IMR-90 (cell line): Measurements from ENCODE around the gene SIK3. TPM values are rescaled to one million over a fixed set of nuclear protein-coding genes. Genes with fewer than 3 reads are reported as not detected.

Experiments
- ATAC-seq: fragments of 200-7000 bp; cut with Tn5 transposase; 2 replicates; pipeline ENCODE4 v1.9.1; 2020; ENCODE audit warnings: low read depth, mild to moderate bottlenecking, moderate library complexity
- BruUV-seq: library from RNA; stranded (reverse); fragments of 400-500 nt; replicated peaks from 2 replicates; lab custom pipeline; 2021; lab: Mats Ljungman, UMichigan
- CTCF ChIA-PET: fragments of 300-600 bp; formaldehyde crosslinking; extraction: SDS; loops from one replicate; lab custom pipeline; 2021; ENCODE audit warnings: antibody characterized with exemption; lab: Yijun Ruan, JAX
- POLR2A ChIA-PET: fragments of 300-600 bp; sonication (Branson Sonifier 250); formaldehyde crosslinking; loops from one replicate; lab custom pipeline; 2022; ENCODE audit warnings: antibody characterized with exemption; ENCODE audit not compliant: unreplicated experiment; lab: Charles Lee
- DNase-seq: peaks from one replicate; pipeline ENCODE4 v3.0.0; 2013
- H2AFZ ChIP-seq: replicated peaks from 2 replicates; pipeline ENCODE3; 2013; ENCODE audit warnings: low read length, mild to moderate bottlenecking; ENCODE audit not compliant: poor library complexity
- H2AK5ac ChIP-seq: 2 replicates; pipeline ENCODE4 v1.6.1; 2013; ENCODE audit warnings: low read depth, low read length, inconsistent platforms
- H2AK9ac ChIP-seq: replicated peaks from 2 replicates; pipeline ENCODE3; 2013; ENCODE audit warnings: mild to moderate bottlenecking, low read depth, low read length, moderate library complexity; ENCODE audit not compliant: poor library complexity
- H2BK120ac ChIP-seq: 2 replicates; pipeline ENCODE4 v1.6.1; 2013; ENCODE audit warnings: low read depth, low read length, inconsistent platforms
- H2BK15ac ChIP-seq: 3 replicates; pipeline ENCODE4 v1.6.1; 2013; ENCODE audit warnings: low read depth, low read length, inconsistent platforms
- H2BK20ac ChIP-seq: 2 replicates; pipeline ENCODE4 v1.6.1; 2013; ENCODE audit warnings: low read depth, mild to moderate bottlenecking, inconsistent platforms, low read length, moderate library complexity
- H2BK5ac ChIP-seq: 2 replicates; pipeline ENCODE4 v1.6.1; 2013; ENCODE audit warnings: mild to moderate bottlenecking, low read depth, low read length, inconsistent platforms; ENCODE audit not compliant: poor library complexity, severe bottlenecking
- H3K14ac ChIP-seq: replicated peaks from 2 replicates; pipeline ENCODE4 v1.6.1; 2013; ENCODE audit warnings: low read depth, low read length, inconsistent platforms
- H3K18ac ChIP-seq: 2 replicates; pipeline ENCODE4 v1.6.1; 2013; ENCODE audit warnings: low read depth, low read length, control low read depth
- H3K23ac ChIP-seq: 2 replicates; pipeline ENCODE4 v1.6.1; 2013; ENCODE audit warnings: low read depth, low read length, inconsistent platforms
- H3K27ac ChIP-seq: 2 replicates; pipeline ENCODE4 v1.5.1; 2013; ENCODE audit warnings: mild to moderate bottlenecking, control low read depth, low read length; ENCODE audit not compliant: insufficient read depth
- H3K27me3 ChIP-seq: 2 replicates; pipeline ENCODE4 v1.6.1; 2013; ENCODE audit warnings: low read length; ENCODE audit not compliant: control insufficient read depth, insufficient read depth
- H3K36me3 ChIP-seq: 2 replicates; pipeline ENCODE4 v1.6.1; 2013; ENCODE audit warnings: low read length, mixed read lengths; ENCODE audit not compliant: control insufficient read depth, insufficient read depth
- H3K4ac ChIP-seq: 2 replicates; pipeline ENCODE4 v1.6.1; 2013; ENCODE audit warnings: low read depth, low read length, inconsistent platforms
- H3K4me1 ChIP-seq: 2 replicates; pipeline ENCODE4 v1.6.1; 2013; ENCODE audit warnings: low read length, mixed read lengths; ENCODE audit not compliant: control insufficient read depth, insufficient read depth
- H3K4me2 ChIP-seq: 2 replicates; pipeline ENCODE4 v1.6.1; 2013; ENCODE audit warnings: low read depth, mild to moderate bottlenecking, control low read depth, low read length, moderate library complexity
- H3K4me3 ChIP-seq: 2 replicates; pipeline ENCODE4 v1.5.1; 2013; ENCODE audit warnings: low read depth, mild to moderate bottlenecking, control low read depth, low read length, moderate library complexity; ENCODE audit not compliant: insufficient read depth
- H3K56ac ChIP-seq: 2 replicates; pipeline ENCODE4 v1.6.1; 2013; ENCODE audit warnings: low read length, inconsistent platforms; ENCODE audit not compliant: insufficient read depth; ENCODE audit errors: extremely low read depth
- H3K79me1 ChIP-seq, 2 experiments: 2 replicates each; pipeline ENCODE4 v1.6.1; 2013; ENCODE audit warnings: low read length in 2 of 2, inconsistent platforms in 1 of 2, low read depth in 1 of 2
- H3K9ac ChIP-seq: 2 replicates; pipeline ENCODE4 v1.6.1; 2013; ENCODE audit warnings: low read depth, low read length, control low read depth
- H3K9me1 ChIP-seq: 2 replicates; pipeline ENCODE4 v1.6.1; 2013; ENCODE audit warnings: low read length, inconsistent platforms; ENCODE audit not compliant: insufficient read depth
- H3K9me3 ChIP-seq: 2 replicates; pipeline ENCODE4 v1.6.1; 2013; ENCODE audit warnings: low read length; ENCODE audit not compliant: control insufficient read depth, insufficient read depth
- H4K20me1 ChIP-seq: 2 replicates; pipeline ENCODE4 v1.6.1; 2013; ENCODE audit warnings: low read length, inconsistent platforms; ENCODE audit not compliant: insufficient read depth
- H4K5ac ChIP-seq: 2 replicates; pipeline ENCODE4 v1.6.1; 2013; ENCODE audit warnings: mild to moderate bottlenecking, low read depth, low read length, control low read depth
- H4K8ac ChIP-seq, 2 experiments: 2 replicates each; pipeline ENCODE4 v1.6.1; 2013; ENCODE audit warnings: low read depth in 2 of 2, low read length in 2 of 2, control low read depth in 1 of 2, inconsistent platforms in 1 of 2
- H4K91ac ChIP-seq: 2 replicates; pipeline ENCODE4 v1.6.1; 2013; ENCODE audit warnings: low read depth, low read length, inconsistent platforms; ENCODE audit not compliant: insufficient read depth
- BHLHE40 ChIP-seq: fragments of 150-350 bp; IDR thresholded peaks from 2 replicates; pipeline ENCODE4 v1.6.1; 2016; ENCODE audit warnings: mild to moderate bottlenecking, low read depth, low read length
- CEBPB ChIP-seq: IDR thresholded peaks from 2 replicates; pipeline ENCODE4 v1.6.1; 2012; ENCODE audit warnings: low read depth, low read length, improper control_type of control experiment
- MAZ ChIP-seq: IDR thresholded peaks from 2 replicates; pipeline ENCODE4 v1.6.1; 2012; ENCODE audit warnings: low read depth, mild to moderate bottlenecking, low read length, improper control_type of control experiment, moderate library complexity, borderline replicate concordance
- WGBS, 2 experiments: methylation state at CpG; one replicate each; pipeline versions ENCODE4 v1.1.5 to v1.1.7; 2013; ENCODE audit warnings: missing lambda C conversion rate in 2 of 2; ENCODE audit not compliant: insufficient read length in 1 of 2; ENCODE audit errors: extremely low coverage in 2 of 2; 5-methylcytosine and 5-hydroxymethylcytosine counted together
- dilution Hi-C: fragments of 300-500 bp; cut with HindIII; formaldehyde crosslinking; loops from one replicate; pipeline ENCODE4 v1.14.3; 2018; ENCODE audit warnings: low sequenced_read_pairs; ENCODE audit not compliant: unreplicated experiment
- in situ Hi-C: fragments of 300-500 bp; cut with MboI; formaldehyde crosslinking; loops from 3 replicates; pipeline ENCODE4 v1.14.3; 2019; ENCODE audit warnings: low sequenced_read_pairs, inconsistent platforms, mixed read lengths
- intact Hi-C: fragments of 100-400 bp; cut with micrococcal nuclease; formaldehyde crosslinking; loops from 2 replicates; pipeline ENCODE4 v1.10.0; 2022
- polyA plus RNA-seq, 3 experiments: library from polyadenylated mRNA; depleted of rRNA; stranded (reverse); fragments of >200 nt; gene quantifications; 2 replicates each; pipeline ENCODE4 v1.2.3, GENCODE V29; 2012; ENCODE audit warnings: low replicate concordance in 1 of 3
- total RNA-seq: library from RNA; depleted of rRNA; stranded (reverse); fragments of >200 nt; gene quantifications from 2 replicates; pipeline ENCODE4 v1.2.3, GENCODE V29; 2012
- TF ChIP-seq, protein P1 (sequence below): fragments of 150-350 bp; IDR thresholded peaks from 2 replicates; pipeline ENCODE4 v1.6.1; 2017; ENCODE audit warnings: mild to moderate bottlenecking, antibody characterized with exemption, low read length, low read depth

Gene SIK3
- total and polyA plus RNA-seq, 2 of the 4 experiments (the other 2 are of a cell fraction): 8.2 to 9.1 TPM

DNA sequence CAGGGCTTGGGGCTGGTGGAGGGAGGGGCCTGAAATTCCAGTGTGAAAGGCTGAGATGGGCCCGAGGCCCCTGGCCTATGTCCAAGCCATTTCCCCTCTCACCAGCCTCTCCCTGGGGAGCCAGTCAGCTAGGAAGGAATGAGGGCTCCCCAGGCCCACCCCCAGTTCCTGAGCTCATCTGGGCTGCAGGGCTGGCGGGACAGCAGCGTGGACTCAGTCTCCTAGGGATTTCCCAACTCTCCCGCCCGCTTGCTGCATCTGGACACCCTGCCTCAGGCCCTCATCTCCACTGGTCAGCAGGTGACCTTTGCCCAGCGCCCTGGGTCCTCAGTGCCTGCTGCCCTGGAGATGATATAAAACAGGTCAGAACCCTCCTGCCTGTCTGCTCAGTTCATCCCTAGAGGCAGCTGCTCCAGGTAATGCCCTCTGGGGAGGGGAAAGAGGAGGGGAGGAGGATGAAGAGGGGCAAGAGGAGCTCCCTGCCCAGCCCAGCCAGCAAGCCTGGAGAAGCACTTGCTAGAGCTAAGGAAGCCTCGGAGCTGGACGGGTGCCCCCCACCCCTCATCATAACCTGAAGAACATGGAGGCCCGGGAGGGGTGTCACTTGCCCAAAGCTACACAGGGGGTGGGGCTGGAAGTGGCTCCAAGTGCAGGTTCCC is 268.6 kb downstream of the SIK3 start, which contains the start of gene APOC3:
Gene APOC3, plus strand, starts transcription at position 383 of the 659 bp plus-strand sequence. CDS start 676 bp downstream, outside the sequence.
- Histone ChIP-seq H3K4ac (no peak within 1 kb of the TSS), H2AK9ac (no peak within 1 kb of the TSS), H3K9me1 (no peaks in the 10 kb centered on the region), H3K4me3 (no peak within 1 kb of the TSS), H4K91ac (no peak within 1 kb of the TSS), H2AK5ac (no peak within 1 kb of the TSS), H2BK15ac (no peak within 1 kb of the TSS), H3K23ac (no peak within 1 kb of the TSS), H2BK120ac (no peak within 1 kb of the TSS), H4K8ac (no peak within 1 kb of the TSS), H3K4me2 (no peak within 1 kb of the TSS), H2BK5ac (no peak within 1 kb of the TSS), H3K18ac (no peak within 1 kb of the TSS), H3K27ac (no peak within 1 kb of the TSS), H4K5ac (no peak within 1 kb of the TSS), H3K36me3 (no peaks in the 10 kb centered on the region), H2AFZ (peak within 1 kb of the TSS; percentile 39), H3K9ac (no peak within 1 kb of the TSS), H3K9me3 (no peaks in the 10 kb centered on the region), H3K4me1 (peaks cover 4% of the 10 kb centered on the region; the same call in 1 of the 2 replicates), H3K79me1 (no peaks in the 10 kb centered on the region), H3K14ac (no peak within 1 kb of the TSS), H3K27me3 (peaks cover 8% of the 10 kb centered on the region; the same call in 1 of the 2 replicates), H2BK20ac (no peak within 1 kb of the TSS), H4K20me1 (no peaks in the 10 kb centered on the region), H3K56ac (no peak within 1 kb of the TSS)
- WGBS, 2 experiments: 87% methylated on average over 4 of the region's 9 CpGs; no CpG with 5 or more reads in 1 of the 2 experiments
- CTCF ChIA-PET: no interaction called here
- DNase-seq (peak; percentile 37), ATAC-seq (peak; percentile 53)
- in situ Hi-C loops (no loop called here), intact Hi-C loops (no loop called here), dilution Hi-C loops (no loop called here)
- POLR2A ChIA-PET: no interaction called here
- TF ChIP-seq BHLHE40 (no peak), MAZ (no peak), CEBPB (peak; percentile 50; the same call in 1 of the 2 replicates)
- TF ChIP-seq, protein P1, sequence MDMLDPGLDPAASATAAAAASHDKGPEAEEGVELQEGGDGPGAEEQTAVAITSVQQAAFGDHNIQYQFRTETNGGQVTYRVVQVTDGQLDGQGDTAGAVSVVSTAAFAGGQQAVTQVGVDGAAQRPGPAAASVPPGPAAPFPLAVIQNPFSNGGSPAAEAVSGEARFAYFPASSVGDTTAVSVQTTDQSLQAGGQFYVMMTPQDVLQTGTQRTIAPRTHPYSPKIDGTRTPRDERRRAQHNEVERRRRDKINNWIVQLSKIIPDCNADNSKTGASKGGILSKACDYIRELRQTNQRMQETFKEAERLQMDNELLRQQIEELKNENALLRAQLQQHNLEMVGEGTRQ: no peak
- no TSS peak for BruUV-seq
